Measurements from ENCODE around the gene BCL3. TPM values are rescaled to one million over a fixed set of nuclear protein-coding genes. Genes with fewer than 3 reads are reported as not detected.
A peak's percentile ranks its signal among the peaks of the same experiment; 100 is the strongest.

BCL3 gene
- total and polyA plus RNA-seq, 2 of the 13 experiments (the other 11 are each of a cell fraction or from before 2014, with no cell fraction given), result 2.3 to 4.0 TPM

DNA sequence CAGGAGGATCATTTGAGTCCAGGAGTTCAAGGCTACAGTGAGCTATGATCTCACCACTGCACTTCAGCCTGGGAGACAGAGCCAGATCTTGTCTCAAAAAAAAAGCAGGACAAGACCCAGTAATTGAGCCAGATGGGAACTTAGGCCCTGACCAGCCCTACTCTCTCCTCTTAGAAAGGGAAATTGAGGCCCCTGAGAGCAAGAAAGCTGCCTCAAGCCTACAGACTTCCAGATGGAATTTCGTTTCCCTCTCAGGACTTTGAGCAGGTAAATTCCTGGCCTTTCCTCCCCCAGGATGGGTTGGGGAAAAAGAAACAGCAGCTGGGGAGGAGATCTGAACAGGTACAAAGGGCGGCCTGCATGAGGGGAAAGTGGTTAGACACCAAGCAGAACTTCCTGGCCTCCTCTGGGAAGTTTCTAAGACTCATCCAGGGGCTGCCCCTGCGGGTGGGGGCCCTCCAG is 3.6 kb upstream of the BCL3 start (continued):
- peak; percentile 38; the same call in 1 of the 2 replicates for TF ChIP-seq ZNF350 (CRISPR knock-in tag; IDR thresholded peaks at IDR 0.05; ENCODE audit: borderline replicate concordance, low read depth)
- no peak for TF ChIP-seq GFI1 (CRISPR knock-in tag; IDR thresholded peaks at IDR 0.05; ENCODE audit: borderline replicate concordance)
- TF ChIP-seq NFKB2 (CRISPR knock-in tag; IDR thresholded peaks at IDR 0.05; ENCODE audit: borderline replicate concordance), result no peak
- no peak for TF ChIP-seq NR2F6 (IDR thresholded peaks at IDR 0.05)
- no peak for TF ChIP-seq NR2F6 (CRISPR knock-in tag; IDR thresholded peaks at IDR 0.05)
- peak; percentile 57; the same call in 1 of the 2 replicates for TF ChIP-seq RCOR2 (CRISPR knock-in tag; IDR thresholded peaks at IDR 0.05)
- no peak for TF ChIP-seq SIX1 (CRISPR knock-in tag; IDR thresholded peaks at IDR 0.05; ENCODE audit: borderline replicate concordance)
- no peak for TF ChIP-seq ZNF605 (CRISPR knock-in tag; IDR thresholded peaks at IDR 0.05)
- TF ChIP-seq, protein P1, sequence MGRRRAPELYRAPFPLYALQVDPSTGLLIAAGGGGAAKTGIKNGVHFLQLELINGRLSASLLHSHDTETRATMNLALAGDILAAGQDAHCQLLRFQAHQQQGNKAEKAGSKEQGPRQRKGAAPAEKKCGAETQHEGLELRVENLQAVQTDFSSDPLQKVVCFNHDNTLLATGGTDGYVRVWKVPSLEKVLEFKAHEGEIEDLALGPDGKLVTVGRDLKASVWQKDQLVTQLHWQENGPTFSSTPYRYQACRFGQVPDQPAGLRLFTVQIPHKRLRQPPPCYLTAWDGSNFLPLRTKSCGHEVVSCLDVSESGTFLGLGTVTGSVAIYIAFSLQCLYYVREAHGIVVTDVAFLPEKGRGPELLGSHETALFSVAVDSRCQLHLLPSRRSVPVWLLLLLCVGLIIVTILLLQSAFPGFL (CRISPR knock-in tag; IDR thresholded peaks at IDR 0.05), result no peak
- TF ChIP-seq ISX (CRISPR knock-in tag; conservative IDR thresholded peaks at IDR 0.05), result no peak
- TF ChIP-seq KAT2B (IDR thresholded peaks at IDR 0.05; ENCODE audit: borderline replicate concordance, low read depth, low read length), result no peak
- TF ChIP-seq, protein P2, sequence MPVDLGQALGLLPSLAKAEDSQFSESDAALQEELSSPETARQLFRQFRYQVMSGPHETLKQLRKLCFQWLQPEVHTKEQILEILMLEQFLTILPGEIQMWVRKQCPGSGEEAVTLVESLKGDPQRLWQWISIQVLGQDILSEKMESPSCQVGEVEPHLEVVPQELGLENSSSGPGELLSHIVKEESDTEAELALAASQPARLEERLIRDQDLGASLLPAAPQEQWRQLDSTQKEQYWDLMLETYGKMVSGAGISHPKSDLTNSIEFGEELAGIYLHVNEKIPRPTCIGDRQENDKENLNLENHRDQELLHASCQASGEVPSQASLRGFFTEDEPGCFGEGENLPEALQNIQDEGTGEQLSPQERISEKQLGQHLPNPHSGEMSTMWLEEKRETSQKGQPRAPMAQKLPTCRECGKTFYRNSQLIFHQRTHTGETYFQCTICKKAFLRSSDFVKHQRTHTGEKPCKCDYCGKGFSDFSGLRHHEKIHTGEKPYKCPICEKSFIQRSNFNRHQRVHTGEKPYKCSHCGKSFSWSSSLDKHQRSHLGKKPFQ (CRISPR knock-in tag; IDR thresholded peaks at IDR 0.05; ENCODE audit: insufficient replicate concordance), result no peak
- TF ChIP-seq ZNF496 (CRISPR knock-in tag; IDR thresholded peaks at IDR 0.05; ENCODE audit: insufficient replicate concordance), result no peak
- TF ChIP-seq SIX4 (CRISPR knock-in tag; IDR thresholded peaks at IDR 0.05), result no peak
- peak; percentile 64 for TF ChIP-seq HNF4G (IDR thresholded peaks at IDR 0.05; ENCODE audit: borderline replicate concordance, low read depth, low read length)
- 0 out of 2 replicates have a peak, but pooled peaks have one; percentile 27 for TF ChIP-seq HNF4G (CRISPR knock-in tag; IDR thresholded peaks at IDR 0.05; ENCODE audit: borderline replicate concordance, low read depth)
- TF ChIP-seq RFX5 (IDR thresholded peaks at IDR 0.05; ENCODE audit: low read depth, low read length), result no peak
- TF ChIP-seq NCOR1 (IDR thresholded peaks at IDR 0.05; ENCODE audit: borderline replicate concordance, low read length), result 0 out of 2 replicates have a peak, but pooled peaks have one; percentile 27
- TF ChIP-seq, protein P3, sequence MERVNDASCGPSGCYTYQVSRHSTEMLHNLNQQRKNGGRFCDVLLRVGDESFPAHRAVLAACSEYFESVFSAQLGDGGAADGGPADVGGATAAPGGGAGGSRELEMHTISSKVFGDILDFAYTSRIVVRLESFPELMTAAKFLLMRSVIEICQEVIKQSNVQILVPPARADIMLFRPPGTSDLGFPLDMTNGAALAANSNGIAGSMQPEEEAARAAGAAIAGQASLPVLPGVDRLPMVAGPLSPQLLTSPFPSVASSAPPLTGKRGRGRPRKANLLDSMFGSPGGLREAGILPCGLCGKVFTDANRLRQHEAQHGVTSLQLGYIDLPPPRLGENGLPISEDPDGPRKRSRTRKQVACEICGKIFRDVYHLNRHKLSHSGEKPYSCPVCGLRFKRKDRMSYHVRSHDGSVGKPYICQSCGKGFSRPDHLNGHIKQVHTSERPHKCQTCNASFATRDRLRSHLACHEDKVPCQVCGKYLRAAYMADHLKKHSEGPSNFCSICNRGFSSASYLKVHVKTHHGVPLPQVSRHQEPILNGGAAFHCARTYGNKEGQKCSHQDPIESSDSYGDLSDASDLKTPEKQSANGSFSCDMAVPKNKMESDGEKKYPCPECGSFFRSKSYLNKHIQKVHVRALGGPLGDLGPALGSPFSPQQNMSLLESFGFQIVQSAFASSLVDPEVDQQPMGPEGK (CRISPR knock-in tag; IDR thresholded peaks at IDR 0.05), result peak; percentile 55
- 0 out of 2 replicates have a peak, but pooled peaks have one; percentile 7 for TF ChIP-seq MED1 (CRISPR knock-in tag; IDR thresholded peaks at IDR 0.05)
- TF ChIP-seq RBM22 (optimal IDR thresholded peaks at IDR 0.05; ENCODE audit: low read length), result no peak
- TF ChIP-seq ZSCAN9 (CRISPR knock-in tag; IDR thresholded peaks at IDR 0.05; ENCODE audit: borderline replicate concordance), result no peak
- TF ChIP-seq ZNF709 (CRISPR knock-in tag; IDR thresholded peaks at IDR 0.05), result no peak
- TF ChIP-seq, protein P4, sequence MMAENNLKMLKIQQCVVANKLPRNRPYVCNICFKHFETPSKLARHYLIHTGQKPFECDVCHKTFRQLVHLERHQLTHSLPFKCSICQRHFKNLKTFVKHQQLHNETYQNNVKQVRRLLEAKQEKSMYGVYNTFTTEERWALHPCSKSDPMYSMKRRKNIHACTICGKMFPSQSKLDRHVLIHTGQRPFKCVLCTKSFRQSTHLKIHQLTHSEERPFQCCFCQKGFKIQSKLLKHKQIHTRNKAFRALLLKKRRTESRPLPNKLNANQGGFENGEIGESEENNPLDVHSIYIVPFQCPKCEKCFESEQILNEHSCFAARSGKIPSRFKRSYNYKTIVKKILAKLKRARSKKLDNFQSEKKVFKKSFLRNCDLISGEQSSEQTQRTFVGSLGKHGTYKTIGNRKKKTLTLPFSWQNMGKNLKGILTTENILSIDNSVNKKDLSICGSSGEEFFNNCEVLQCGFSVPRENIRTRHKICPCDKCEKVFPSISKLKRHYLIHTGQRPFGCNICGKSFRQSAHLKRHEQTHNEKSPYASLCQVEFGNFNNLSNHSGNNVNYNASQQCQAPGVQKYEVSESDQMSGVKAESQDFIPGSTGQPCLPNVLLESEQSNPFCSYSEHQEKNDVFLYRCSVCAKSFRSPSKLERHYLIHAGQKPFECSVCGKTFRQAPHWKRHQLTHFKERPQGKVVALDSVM (CRISPR knock-in tag; IDR thresholded peaks at IDR 0.05), result peak; percentile 81; the same call in 1 of the 2 replicates
- TF ChIP-seq ZMYM3 (CRISPR knock-in tag; IDR thresholded peaks at IDR 0.05), result peak; percentile 97
